Liver (tissue), 9 donors: ENCODE measurements around the gene APBA1. TPM values are rescaled to one million over a fixed set of nuclear protein-coding genes. Genes with fewer than 3 reads are reported as not detected.

Source experiments
- DNase-seq: peaks from one replicate; pipeline ENCODE4 v3.0.0-alpha.2; 2017; ENCODE audit warnings: low spot score
- H3K27ac ChIP-seq, 2 donors: one replicate each; pipeline ENCODE4 v1.7.0; 2013; ENCODE audit warnings: inconsistent platforms in 2 of 2, low read length in 2 of 2, control low read depth in 1 of 2, low read depth in 1 of 2, mild to moderate bottlenecking in 1 of 2
- H3K27me3 ChIP-seq, 4 donors: one replicate each; pipeline versions ENCODE4 v1.6.1 to v1.7.0; 2013; ENCODE audit warnings: low read length in 3 of 4, inconsistent platforms in 1 of 4, mild to moderate bottlenecking in 1 of 4, moderate library complexity in 1 of 4; ENCODE audit not compliant: control insufficient read depth in 4 of 4, insufficient read depth in 4 of 4
- H3K36me3 ChIP-seq, 4 donors: one replicate each; pipeline versions ENCODE4 v1.6.1 to v1.7.0; 2013; ENCODE audit warnings: low read length in 3 of 4, mild to moderate bottlenecking in 3 of 4, low read depth in 1 of 4, moderate library complexity in 1 of 4; ENCODE audit not compliant: control insufficient read depth in 4 of 4, insufficient read depth in 3 of 4
- H3K4me1 ChIP-seq, 4 donors: one replicate each; pipeline versions ENCODE4 v1.6.1 to v1.7.0; 2013; ENCODE audit warnings: low read length in 3 of 4, mild to moderate bottlenecking in 3 of 4, moderate library complexity in 1 of 4; ENCODE audit not compliant: control insufficient read depth in 4 of 4, insufficient read depth in 4 of 4
- H3K4me3 ChIP-seq, 3 donors: one replicate each; pipeline versions ENCODE4 v1.6.1 to v1.7.0; 2013; ENCODE audit warnings: low read length in 3 of 3, control low read depth in 1 of 3, low read depth in 1 of 3, mild to moderate bottlenecking in 1 of 3
- H3K9ac ChIP-seq, 2 donors: one replicate each; pipeline ENCODE4 v1.7.0; 2013; ENCODE audit warnings: low read length in 2 of 2, mild to moderate bottlenecking in 2 of 2, moderate library complexity in 2 of 2, control low read depth in 1 of 2, low read depth in 1 of 2
- H3K9me3 ChIP-seq, 4 donors: one replicate each; pipeline versions ENCODE4 v1.6.1 to v1.7.0; 2013; ENCODE audit warnings: low read length in 3 of 4; ENCODE audit not compliant: control insufficient read depth in 4 of 4
- CTCF ChIP-seq: fragments of 150-350 bp; IDR thresholded peaks from 2 replicates; pipeline ENCODE4 v1.5.1; 2017; ENCODE audit warnings: improper control_type of control experiment, low read depth, low read length; ENCODE audit not compliant: missing input control
- EGR1 ChIP-seq, 2 donors: IDR thresholded peaks; 2 replicates each; pipeline ENCODE4 v1.6.1; 2016 to 2018; ENCODE audit warnings: antibody characterized with exemption in 2 of 2, low read depth in 2 of 2
- FOXA1 ChIP-seq: IDR thresholded peaks from 2 replicates; pipeline ENCODE4 v1.6.1; 2016; ENCODE audit warnings: antibody characterized with exemption
- FOXA2 ChIP-seq: IDR thresholded peaks from 2 replicates; pipeline ENCODE4 v1.6.1; 2016; ENCODE audit warnings: antibody characterized with exemption
- GABPA ChIP-seq, 2 donors: IDR thresholded peaks in 1 of 2; conservative IDR thresholded peaks in 1 of 2; 2 replicates each; pipeline ENCODE4 v1.6.1; 2016; ENCODE audit warnings: antibody characterized with exemption in 2 of 2, mild to moderate bottlenecking in 1 of 2, moderate library complexity in 1 of 2
- HNF4A ChIP-seq, 2 donors: conservative IDR thresholded peaks; 2 replicates each; pipeline ENCODE4 v1.6.1; 2016; ENCODE audit warnings: antibody characterized with exemption in 2 of 2, mild to moderate bottlenecking in 2 of 2
- HNF4G ChIP-seq: IDR thresholded peaks from 2 replicates; pipeline ENCODE4 v1.6.1; 2016; ENCODE audit warnings: antibody characterized with exemption
- JUND ChIP-seq, 2 donors: IDR thresholded peaks; 2 replicates each; pipeline ENCODE4 v1.6.1; 2016; ENCODE audit warnings: antibody characterized with exemption in 2 of 2
- MAX ChIP-seq: IDR thresholded peaks from 2 replicates; pipeline ENCODE4 v1.6.1; 2016; ENCODE audit warnings: antibody characterized with exemption
- NR2F2 ChIP-seq: IDR thresholded peaks from 2 replicates; pipeline ENCODE4 v1.6.1; 2016; ENCODE audit warnings: antibody characterized with exemption
- RAD21 ChIP-seq, 2 donors: IDR thresholded peaks; 2 replicates each; pipeline ENCODE4 v1.6.1; 2016; ENCODE audit warnings: antibody characterized with exemption in 2 of 2, mild to moderate bottlenecking in 2 of 2
- RXRA ChIP-seq, 2 donors: IDR thresholded peaks; 2 replicates each; pipeline ENCODE4 v1.6.1; 2017 to 2018; ENCODE audit warnings: antibody characterized with exemption in 2 of 2, mild to moderate bottlenecking in 1 of 2
- SP1 ChIP-seq: IDR thresholded peaks from 2 replicates; pipeline ENCODE4 v1.6.1; 2018; ENCODE audit warnings: antibody characterized with exemption, mild to moderate bottlenecking
- TAF1 ChIP-seq: conservative IDR thresholded peaks from 2 replicates; pipeline ENCODE4 v1.6.1; 2016; ENCODE audit warnings: antibody characterized with exemption, mild to moderate bottlenecking
- YY1 ChIP-seq: IDR thresholded peaks from 2 replicates; pipeline ENCODE4 v1.6.1; 2016; ENCODE audit warnings: antibody characterized with exemption, mild to moderate bottlenecking
- WGBS: extraction: QIAGEN DNeasy Blood & Tissue Kit; methylation state at CpG from one replicate; pipeline ENCODE4 v1.1.7; 2013; 5-methylcytosine and 5-hydroxymethylcytosine counted together
- polyA plus RNA-seq, 2 donors: library from polyadenylated mRNA; stranded (reverse) in 1 of 2; unstranded in 1 of 2; fragments of 200-250 nt in 1 of 2; fragments of >200 nt in 1 of 2; fragmentation: Nextera tagmentation in 1 of 2; extraction: Ambion mirVana in 1 of 2; gene quantifications; one replicate each; pipeline versions ENCODE4 v1.2.1 to v1.2.3, GENCODE V29; 2013 to 2015
- total RNA-seq, 2 donors: library from RNA; depleted of rRNA; stranded (reverse); fragments of >200 nt; gene quantifications; one replicate each; pipeline ENCODE4 v1.2.3, GENCODE V29; 2014
- TF ChIP-seq, protein P1 (sequence below): IDR thresholded peaks from 2 replicates; pipeline ENCODE4 v1.6.1; 2016; ENCODE audit warnings: antibody characterized with exemption
- TF ChIP-seq, protein P2 (sequence below): IDR thresholded peaks from 2 replicates; pipeline ENCODE4 v1.6.1; 2016; ENCODE audit warnings: antibody characterized with exemption
- donor health status: healthy.
- donor health status: healthy.
- donor health status: healthy.
- donor health status: healthy.
- donor health status: healthy.

The APBA1 gene
- total and polyA plus RNA-seq, 4 donors = 2.8 to 19.0 (median 6.1) TPM

DNA sequence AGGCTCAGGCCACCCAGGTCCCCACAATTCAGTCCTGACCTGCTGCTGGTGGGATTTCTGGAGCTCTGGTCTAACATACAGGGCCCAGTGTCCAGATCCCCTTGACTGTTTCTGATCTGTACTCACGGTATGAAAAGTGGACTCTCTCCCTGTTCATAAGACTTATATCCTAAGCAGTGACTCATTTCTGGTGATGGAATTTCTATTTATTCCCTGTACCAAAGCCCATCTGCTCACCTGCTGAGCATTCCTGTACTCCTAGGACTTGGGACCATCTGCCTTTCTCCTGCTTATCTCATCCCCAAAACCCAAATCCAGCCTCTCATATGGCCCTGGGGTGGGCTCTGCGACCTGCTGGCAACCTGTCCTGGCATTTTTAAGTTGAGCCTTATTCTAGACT lies 86.6 kb downstream of the APBA1 start:
- Histone ChIP-seq H3K27ac (no peak overlapping the region), H3K9ac (no peak overlapping the region), H3K27me3 (no peaks in the 10 kb centered on the region), H3K36me3 (no peaks in the 10 kb centered on the region), H3K9me3 (no peaks in the 10 kb centered on the region), H3K4me1 (peaks cover 3 to 24% (median 22%) of the 10 kb centered on the region in 4 donors), H3K4me3 (no peak overlapping the region)
- 91% methylated on average over 2 of the region's 2 CpGs for WGBS
- TF ChIP-seq SP1 = no peak
- TF ChIP-seq EGR1 (IDR thresholded peaks at IDR 0.05; ENCODE audit: low read depth in 2 of 2) = no peak
- TF ChIP-seq, protein P1, sequence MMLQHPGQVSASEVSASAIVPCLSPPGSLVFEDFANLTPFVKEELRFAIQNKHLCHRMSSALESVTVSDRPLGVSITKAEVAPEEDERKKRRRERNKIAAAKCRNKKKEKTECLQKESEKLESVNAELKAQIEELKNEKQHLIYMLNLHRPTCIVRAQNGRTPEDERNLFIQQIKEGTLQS = no peak
- TF ChIP-seq JUND (IDR thresholded peaks at IDR 0.05) = no peak
- no peak for TF ChIP-seq GABPA (IDR thresholded peaks at IDR 0.05 in 1 of 2, conservative IDR thresholded peaks at IDR 0.05 in 1 of 2)
- no peak for TF ChIP-seq FOXA2
- TF ChIP-seq HNF4G = no peak
- TF ChIP-seq TAF1 = no peak
- no peak for TF ChIP-seq RAD21 (IDR thresholded peaks at IDR 0.05)
- TF ChIP-seq NR2F2 = no peak
- no peak for TF ChIP-seq YY1
- TF ChIP-seq RXRA (IDR thresholded peaks at IDR 0.05) = no peak
- TF ChIP-seq, protein P2, sequence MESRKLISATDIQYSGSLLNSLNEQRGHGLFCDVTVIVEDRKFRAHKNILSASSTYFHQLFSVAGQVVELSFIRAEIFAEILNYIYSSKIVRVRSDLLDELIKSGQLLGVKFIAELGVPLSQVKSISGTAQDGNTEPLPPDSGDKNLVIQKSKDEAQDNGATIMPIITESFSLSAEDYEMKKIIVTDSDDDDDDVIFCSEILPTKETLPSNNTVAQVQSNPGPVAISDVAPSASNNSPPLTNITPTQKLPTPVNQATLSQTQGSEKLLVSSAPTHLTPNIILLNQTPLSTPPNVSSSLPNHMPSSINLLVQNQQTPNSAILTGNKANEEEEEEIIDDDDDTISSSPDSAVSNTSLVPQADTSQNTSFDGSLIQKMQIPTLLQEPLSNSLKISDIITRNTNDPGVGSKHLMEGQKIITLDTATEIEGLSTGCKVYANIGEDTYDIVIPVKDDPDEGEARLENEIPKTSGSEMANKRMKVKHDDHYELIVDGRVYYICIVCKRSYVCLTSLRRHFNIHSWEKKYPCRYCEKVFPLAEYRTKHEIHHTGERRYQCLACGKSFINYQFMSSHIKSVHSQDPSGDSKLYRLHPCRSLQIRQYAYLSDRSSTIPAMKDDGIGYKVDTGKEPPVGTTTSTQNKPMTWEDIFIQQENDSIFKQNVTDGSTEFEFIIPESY = no peak
- no peak for TF ChIP-seq MAX
- TF ChIP-seq HNF4A (conservative IDR thresholded peaks at IDR 0.05) = no peak
- DNase-seq = no peak

GRCh38 chr9:69584759-69585158 lies 87.4 kb downstream of the APBA1 start:
- Histone ChIP-seq H3K9ac (no peak overlapping the region), H3K4me1 (peaks cover 3 to 32% (median 29%) of the 10 kb centered on the region in 4 donors), H3K4me3 (no peak overlapping the region), H3K27ac (no peak overlapping the region), H3K36me3 (no peaks in the 10 kb centered on the region), H3K9me3 (no peaks in the 10 kb centered on the region), H3K27me3 (no peaks in the 10 kb centered on the region)
- DNase-seq = no peak
- TF ChIP-seq EGR1 (IDR thresholded peaks at IDR 0.05; ENCODE audit: low read depth in 2 of 2) = no peak
- TF ChIP-seq, protein P1 = no peak

- Histone ChIP-seq H3K36me3 (no peaks in the 10 kb centered on the region), H3K9me3 (no peaks in the 10 kb centered on the region), H3K4me1 (peaks cover 3 to 42% (median 39%) of the 10 kb centered on the region in 4 donors), H3K27me3 (no peaks in the 10 kb centered on the region), H3K9ac (no peak overlapping the region), H3K27ac (no peak overlapping the region), H3K4me3 (no peak overlapping the region)
- TF ChIP-seq HNF4A (conservative IDR thresholded peaks at IDR 0.05) (no peak), FOXA2 (no peak), TAF1 (no peak), SP1 (no peak), RAD21 (IDR thresholded peaks at IDR 0.05) (no peak), RXRA (IDR thresholded peaks at IDR 0.05) (no peak), CTCF (no peak), GABPA (IDR thresholded peaks at IDR 0.05 in 1 of 2, conservative IDR thresholded peaks at IDR 0.05 in 1 of 2) (no peak), JUND (IDR thresholded peaks at IDR 0.05) (no peak), FOXA1 (no peak)
- TF ChIP-seq, protein P2 = no peak
- TF ChIP-seq, protein P1 = no peak
- DNase-seq = no peak
- 85% methylated on average over 5 of the region's 5 CpGs for WGBS
These were observed 88.4 kb downstream of the APBA1 start for GRCh38 chr9:69583645-69584234.
